Hippocampal formation (tissue), 2 donors: ENCODE measurements around the gene ISG15.
"Not testable (repeated sequence)": the region's sequence is repeated elsewhere in the genome, so short reads cannot be mapped to it uniquely, and the experiment has no call there.

ENCODE experiments used
- DNase-seq, 2 donors: peaks; one replicate each; lab custom pipeline; 2025; lab: John Stamatoyannopoulos, UW

ISG15 gene

GRCh38 chr1:1030867-1031658, 17.8 kb downstream of the ISG15 start:
- not testable (repeated sequence) for DNase-seq

GRCh38 chr1:1031659-1032235, 18.4 kb downstream of the ISG15 start:
- no peak for DNase-seq

- DNase-seq = no peak
These were observed 19.1 kb downstream of the ISG15 start for GRCh38 chr1:1032424-1032823.

- peak; percentile 73 to 76 for DNase-seq
These were observed 19.8 kb downstream of the ISG15 start for GRCh38 chr1:1033009-1033587.

GRCh38 chr1:1033731-1034438, 20.6 kb downstream of the ISG15 start:
- no peak for DNase-seq

GRCh38 chr1:1034439-1034781, 21.1 kb downstream of the ISG15 start:
- no peak for DNase-seq

GRCh38 chr1:1035291-1035943, 22.1 kb downstream of the ISG15 start:
- no peak for DNase-seq

GRCh38 chr1:1037366-1038327, 24.4 kb downstream of the ISG15 start:
- DNase-seq = no peak

- no peak for DNase-seq
These were observed 25.4 kb downstream of the ISG15 start for GRCh38 chr1:1038694-1039093.

- DNase-seq = no peak
These were observed 26.0 kb downstream of the ISG15 start for GRCh38 chr1:1039145-1039910.

- DNase-seq = peak; percentile 68 to 76
These were observed 27.0 kb downstream of the ISG15 start for GRCh38 chr1:1040004-1040991.

GRCh38 chr1:1041092-1041523, 27.8 kb downstream of the ISG15 start:
- no peak for DNase-seq

GRCh38 chr1:1041873-1042272, 28.6 kb downstream of the ISG15 start:
- DNase-seq = no peak

- no peak for DNase-seq
These were observed 29.5 kb downstream of the ISG15 start for GRCh38 chr1:1042835-1043234.

- no peak for DNase-seq
These were observed 30.1 kb downstream of the ISG15 start for GRCh38 chr1:1043411-1043810.

- DNase-seq = no peak
These were observed 30.6 kb downstream of the ISG15 start for GRCh38 chr1:1043921-1044320.

GRCh38 chr1:1044455-1045078, 31.3 kb downstream of the ISG15 start:
- no peak for DNase-seq

GRCh38 chr1:1045129-1045528, 31.8 kb downstream of the ISG15 start:
- no peak for DNase-seq

GRCh38 chr1:1046243-1046642, 32.9 kb downstream of the ISG15 start:
- DNase-seq = no peak
